CD4-positive, alpha-beta memory T cell (primary cell): ENCODE measurements around the gene ZDHHC11B. TPM values are rescaled to one million over a fixed set of nuclear protein-coding genes. Genes with fewer than 3 reads are reported as not detected.
"Not testable (repeated sequence)": the region's sequence is repeated elsewhere in the genome, so short reads cannot be mapped to it uniquely, and the experiment has no call there.

Experiments used
- CTCF ChIA-PET: fragments of 350-600 bp; sonication (Branson Sonifier 250); formaldehyde crosslinking; loops from one replicate; lab custom pipeline; 2021; ENCODE audit warnings: inconsistent platforms; ENCODE audit not compliant: partially characterized antibody; lab: Charles Lee
- POLR2A ChIA-PET: fragments of 350-600 bp; sonication (Branson Sonifier 250); formaldehyde crosslinking; loops from one replicate; lab custom pipeline; 2021; ENCODE audit not compliant: partially characterized antibody; lab: Charles Lee
- DNase-seq, 5 donors: peaks; one replicate each; pipeline versions ENCODE4 v3.0.0 to v3.0.0-alpha.2; 2020 to 2022; ENCODE audit warnings: mixed read lengths in 1 of 5
- H3K27ac ChIP-seq: one replicate; pipeline ENCODE4 v1.7.0; 2013; ENCODE audit warnings: low read depth, low read length
- H3K27me3 ChIP-seq: 2 replicates; pipeline ENCODE4 v1.7.0; 2013; ENCODE audit warnings: mild to moderate bottlenecking, low read length, moderate library complexity; ENCODE audit not compliant: insufficient read depth
- H3K36me3 ChIP-seq: 2 replicates; pipeline ENCODE4 v1.7.0; 2013; ENCODE audit warnings: mild to moderate bottlenecking, low read length, moderate library complexity; ENCODE audit not compliant: insufficient read depth
- H3K4me1 ChIP-seq: 2 replicates; pipeline ENCODE4 v1.7.0; 2013; ENCODE audit warnings: mild to moderate bottlenecking, low read length, moderate library complexity; ENCODE audit not compliant: insufficient read depth
- H3K4me3 ChIP-seq, 2 donors: one replicate each; pipeline ENCODE4 v1.7.0; 2013; ENCODE audit warnings: low read length in 2 of 2, mild to moderate bottlenecking in 1 of 2
- H3K9me3 ChIP-seq, 2 donors: one replicate each; pipeline ENCODE4 v1.7.0; 2013; ENCODE audit warnings: low read length in 2 of 2, control low read depth in 1 of 2; ENCODE audit not compliant: control insufficient read depth in 1 of 2
- H3K27ac Mint-ChIP-seq, 7 donors: one replicate each; pipeline ENCODE4 v1.8.0; 2020 to 2021; ENCODE audit warnings: mixed read lengths in 7 of 7, mild to moderate bottlenecking in 6 of 7, inconsistent platforms in 3 of 7, moderate library complexity in 3 of 7
- H3K27me3 Mint-ChIP-seq, 2 donors: one replicate each; pipeline ENCODE4 v1.8.0; 2020 to 2021; ENCODE audit warnings: mixed read lengths in 2 of 2
- H3K36me3 Mint-ChIP-seq, 2 donors: one replicate each; pipeline ENCODE4 v1.8.0; 2020 to 2021; ENCODE audit warnings: mixed read lengths in 2 of 2, inconsistent platforms in 1 of 2, mild to moderate bottlenecking in 1 of 2
- H3K4me1 Mint-ChIP-seq, 4 donors: one replicate each; pipeline ENCODE4 v1.8.0; 2020 to 2021; ENCODE audit warnings: mixed read lengths in 4 of 4, mild to moderate bottlenecking in 1 of 4
- H3K4me3 Mint-ChIP-seq, 8 donors: one replicate each; pipeline ENCODE4 v1.8.0; 2020 to 2021; ENCODE audit warnings: mixed read lengths in 8 of 8, mild to moderate bottlenecking in 7 of 8, moderate library complexity in 6 of 8, inconsistent platforms in 3 of 8
- H3K9me3 Mint-ChIP-seq, 8 donors: one replicate each; pipeline ENCODE4 v1.8.0; 2020 to 2021; ENCODE audit warnings: mixed read lengths in 8 of 8, mild to moderate bottlenecking in 5 of 8, inconsistent platforms in 3 of 8, moderate library complexity in 1 of 8
- intact Hi-C: fragments of 100-400 bp; cut with micrococcal nuclease; formaldehyde crosslinking; loops from one replicate; pipeline ENCODE4 v1.15.1; 2023
- polyA plus RNA-seq, 2 donors: library from polyadenylated mRNA; unstranded; fragments of 300-500 nt; fragmentation: Illumina TruSeq; gene quantifications; one replicate each; pipeline ENCODE4 v1.2.3, GENCODE V29; 2021
- total RNA-seq, 2 experiments: library from RNA; stranded (reverse); gene quantifications; one replicate each; pipeline ENCODE4 v1.2.3, GENCODE V29; 2021

The ZDHHC11B gene
- total and polyA plus RNA-seq, 4 experiments from 2014 or later = 0.75 to 8.1 (median 8.0) TPM; not detected in 1

- H3K27me3 Mint-ChIP-seq, H3K9me3 ChIP-seq, H3K36me3 ChIP-seq, H3K4me1 ChIP-seq, H3K4me1 Mint-ChIP-seq, POLR2A ChIA-PET, H3K4me3 ChIP-seq, H3K27me3 ChIP-seq, H3K27ac ChIP-seq, H3K4me3 Mint-ChIP-seq, H3K36me3 Mint-ChIP-seq, intact Hi-C loops, DNase-seq, CTCF ChIA-PET, H3K27ac Mint-ChIP-seq: not testable (repeated sequence)
- peaks cover 4 to 26% (median 16%) of the 10 kb centered on the region in 8 donors for H3K9me3 Mint-ChIP-seq
Measured at GRCh38 chr5:798505-799138, 14.1 kb upstream of the ZDHHC11B start.

DNA sequence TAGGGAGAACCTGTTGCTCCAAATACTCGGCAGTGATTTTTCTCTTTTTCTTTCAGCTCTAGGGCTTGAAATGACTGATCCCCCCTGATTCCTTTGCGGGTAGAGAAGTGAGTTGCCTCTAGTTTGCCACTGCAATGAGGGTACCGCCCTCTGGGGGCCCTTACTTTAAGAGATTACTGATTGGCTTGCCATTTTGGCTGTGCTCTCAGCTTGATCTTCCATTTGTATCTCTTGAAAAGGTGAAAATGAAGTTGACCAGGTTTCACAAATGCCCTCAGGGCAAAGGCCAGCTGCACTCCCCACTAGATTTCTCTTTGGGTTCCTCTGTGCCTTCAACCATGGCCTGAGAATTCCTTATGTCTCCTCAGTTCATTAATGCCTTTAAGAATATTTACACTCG, 13.5 kb upstream of the ZDHHC11B start:
- POLR2A ChIA-PET, CTCF ChIA-PET, H3K9me3 ChIP-seq, H3K27ac ChIP-seq, DNase-seq, H3K27me3 ChIP-seq, H3K4me3 Mint-ChIP-seq, H3K4me1 Mint-ChIP-seq, H3K27me3 Mint-ChIP-seq, H3K36me3 ChIP-seq, intact Hi-C loops, H3K4me3 ChIP-seq, H3K36me3 Mint-ChIP-seq, H3K4me1 ChIP-seq, H3K27ac Mint-ChIP-seq: not testable (repeated sequence)
- H3K9me3 Mint-ChIP-seq = peaks cover 4 to 28% (median 18%) of the 10 kb centered on the region in 8 donors

DNA sequence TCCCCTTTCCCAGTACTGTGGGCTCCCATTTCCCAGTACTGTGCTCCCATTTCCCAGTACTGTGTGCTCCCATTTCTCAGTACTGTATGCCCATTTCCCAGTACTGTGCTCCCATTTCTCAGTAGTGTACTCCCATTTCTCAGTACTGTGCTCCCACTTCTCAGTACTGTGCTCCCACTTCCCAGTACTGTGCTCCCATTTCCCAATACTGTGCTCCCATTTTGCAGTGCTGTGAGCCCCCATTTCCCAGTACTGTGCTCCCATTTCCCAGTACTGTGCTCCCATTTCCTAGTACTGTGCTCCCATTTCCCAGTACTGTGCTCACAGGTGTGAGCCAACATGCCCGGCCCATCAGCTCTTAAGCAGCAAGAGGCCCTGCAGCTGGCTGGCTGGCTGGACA, 11.3 kb upstream of the ZDHHC11B start:
- CTCF ChIA-PET, POLR2A ChIA-PET, H3K4me1 Mint-ChIP-seq, H3K4me1 ChIP-seq, H3K9me3 ChIP-seq, H3K4me3 Mint-ChIP-seq, H3K36me3 ChIP-seq, DNase-seq, H3K27ac ChIP-seq, H3K4me3 ChIP-seq, H3K27me3 Mint-ChIP-seq, H3K36me3 Mint-ChIP-seq, H3K27me3 ChIP-seq, intact Hi-C loops: not testable (repeated sequence)
- peaks cover 3 to 35% (median 25%) of the 10 kb centered on the region in 8 donors for H3K9me3 Mint-ChIP-seq
- H3K27ac Mint-ChIP-seq = peak overlapping the region in 2 of 7 donors; percentile 27 to 57

DNA sequence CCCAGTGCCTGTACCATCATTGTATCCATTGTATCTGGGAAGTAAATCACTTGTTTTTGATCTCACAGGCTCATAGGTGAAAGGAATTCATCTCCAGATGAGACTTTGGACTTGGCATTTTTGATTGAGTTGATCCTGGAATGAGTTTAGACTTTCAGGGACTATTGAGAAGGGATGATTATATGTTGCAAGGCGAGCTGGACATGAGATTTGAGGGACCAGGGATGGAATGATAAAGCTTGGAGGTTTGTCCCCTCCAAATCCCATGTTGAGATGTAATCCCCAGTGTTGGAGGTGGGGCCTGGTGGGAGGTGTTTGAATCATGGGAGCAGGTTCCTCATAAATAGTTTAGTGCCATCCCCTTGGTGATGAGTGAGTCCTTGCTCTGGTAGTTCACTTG, 10.4 kb upstream of the ZDHHC11B start:
- H3K36me3 ChIP-seq, H3K4me3 Mint-ChIP-seq, H3K9me3 ChIP-seq, POLR2A ChIA-PET, H3K4me1 ChIP-seq, H3K27ac Mint-ChIP-seq, H3K27me3 ChIP-seq, H3K4me3 ChIP-seq, H3K4me1 Mint-ChIP-seq, H3K27ac ChIP-seq, CTCF ChIA-PET, DNase-seq, H3K27me3 Mint-ChIP-seq, intact Hi-C loops, H3K36me3 Mint-ChIP-seq: not testable (repeated sequence)
- H3K9me3 Mint-ChIP-seq = peaks cover 6 to 44% (median 31%) of the 10 kb centered on the region in 8 donors

DNA sequence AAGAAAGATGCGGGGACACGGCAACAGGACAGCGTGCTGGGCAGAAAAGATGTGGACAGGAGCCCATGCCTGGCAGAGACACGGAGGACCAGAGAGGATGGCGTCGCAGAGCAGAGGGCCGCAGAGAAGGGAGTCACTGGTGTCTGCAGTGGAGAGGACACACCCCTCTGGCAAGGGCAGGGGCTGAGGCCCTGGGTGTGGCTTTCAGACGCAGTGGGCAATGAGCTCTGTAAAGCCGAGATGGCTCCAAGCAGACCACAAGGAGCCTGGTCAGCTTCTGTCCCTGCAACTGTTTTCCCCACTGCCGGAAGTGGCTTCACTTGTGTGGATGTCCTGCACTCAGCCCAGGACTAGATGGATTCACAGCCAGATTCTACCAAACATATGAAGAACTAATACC, 4.2 kb upstream of the ZDHHC11B start:
- H3K9me3 Mint-ChIP-seq = peaks cover 4 to 45% (median 29%) of the 10 kb centered on the region in 8 donors
- H3K36me3 Mint-ChIP-seq, H3K27ac Mint-ChIP-seq, H3K36me3 ChIP-seq, H3K27me3 Mint-ChIP-seq, H3K4me1 ChIP-seq, H3K4me3 Mint-ChIP-seq, DNase-seq, intact Hi-C loops, H3K4me1 Mint-ChIP-seq, H3K4me3 ChIP-seq, H3K9me3 ChIP-seq, CTCF ChIA-PET, H3K27ac ChIP-seq, H3K27me3 ChIP-seq: not testable (repeated sequence)
- POLR2A ChIA-PET = interaction anchor here (0.6 kb wide), 1 partner anchor 92 kb away, joined by 3 read pairs; no protein-coding TSS in a partner anchor

- POLR2A ChIA-PET, H3K9me3 ChIP-seq, H3K36me3 Mint-ChIP-seq, H3K4me1 ChIP-seq, H3K4me3 ChIP-seq, intact Hi-C loops, H3K4me1 Mint-ChIP-seq, H3K27me3 ChIP-seq, DNase-seq, H3K27me3 Mint-ChIP-seq, CTCF ChIA-PET, H3K36me3 ChIP-seq, H3K27ac ChIP-seq: not testable (repeated sequence)
- H3K9me3 Mint-ChIP-seq = peaks cover 4 to 37% (median 22%) of the 10 kb centered on the region in 8 donors
- peak overlapping the region in 1 of 7 donors; percentile 74 for H3K27ac Mint-ChIP-seq
- peak overlapping the region in 1 of 8 donors; percentile 4 for H3K4me3 Mint-ChIP-seq
Measured at GRCh38 chr5:787857-788233, 3.3 kb upstream of the ZDHHC11B start.

- H3K27ac ChIP-seq, CTCF ChIA-PET, H3K4me1 ChIP-seq, H3K4me3 Mint-ChIP-seq, H3K9me3 ChIP-seq, H3K27ac Mint-ChIP-seq, H3K4me1 Mint-ChIP-seq, intact Hi-C loops, H3K27me3 ChIP-seq, POLR2A ChIA-PET, H3K4me3 ChIP-seq, H3K27me3 Mint-ChIP-seq, H3K36me3 Mint-ChIP-seq, DNase-seq, H3K36me3 ChIP-seq: not testable (repeated sequence)
- H3K9me3 Mint-ChIP-seq = peaks cover 4 to 36% (median 22%) of the 10 kb centered on the region in 8 donors
Measured at GRCh38 chr5:787224-787856, 2.8 kb upstream of the ZDHHC11B start.
